Stimulated activated CD8-positive, alpha-beta memory T cell treated with anti-CD3 and anti-CD28 coated beads, Interleukin-4, amount 100 ng/mL, for 4 hours (primary cell): ENCODE measurements around the gene REEP6.
A peak's percentile ranks its signal among the peaks of the same experiment; 100 is the strongest.
"Not testable (repeated sequence)": the region's sequence is repeated elsewhere in the genome, so short reads cannot be mapped to it uniquely, and the experiment has no call there.

Source experiments
- DNase-seq, 2 donors: peaks; one replicate each; pipeline ENCODE4 v3.0.0-alpha.2; 2020; ENCODE audit warnings: low read depth in 2 of 2, low spot score in 1 of 2

REEP6 gene

GRCh38 chr19:1505991-1506881 is 15.3 kb downstream of the REEP6 start:
- no peak for DNase-seq

GRCh38 chr19:1507192-1507660 is 16.2 kb downstream of the REEP6 start:
- no peak for DNase-seq

GRCh38 chr19:1507763-1508506 is 17.0 kb downstream of the REEP6 start:
- DNase-seq, result peak; percentile 81 to 82

- no peak for DNase-seq
Measured at GRCh38 chr19:1508507-1508856, 17.5 kb downstream of the REEP6 start.

GRCh38 chr19:1509602-1510441 is 18.8 kb downstream of the REEP6 start:
- no peak for DNase-seq

- no peak for DNase-seq
Measured at GRCh38 chr19:1510442-1510806, 19.4 kb downstream of the REEP6 start.

- DNase-seq, result no peak
Measured at GRCh38 chr19:1510807-1511206, 19.8 kb downstream of the REEP6 start.

- DNase-seq, result no peak
Measured at GRCh38 chr19:1511318-1512317, 20.6 kb downstream of the REEP6 start.

GRCh38 chr19:1512671-1513498 is 21.9 kb downstream of the REEP6 start, which contains the start of gene ADAMTSL5:
Gene ADAMTSL5, minus strand, starts transcription at chr19:1513019. Its CDS starts 2,076 bp downstream, at chr19:1510943.
- peak in 1 of 2 donors; percentile 36 for DNase-seq

- peak; percentile 11 to 24 for DNase-seq
Measured at GRCh38 chr19:1513499-1514294, 22.7 kb downstream of the REEP6 start.

GRCh38 chr19:1514295-1514661 is 23.3 kb downstream of the REEP6 start:
- DNase-seq, result no peak

GRCh38 chr19:1514986-1515721 is 24.2 kb downstream of the REEP6 start:
- DNase-seq, result no peak

- no peak for DNase-seq
Measured at GRCh38 chr19:1516395-1516753, 25.4 kb downstream of the REEP6 start.

- no peak for DNase-seq
Measured at GRCh38 chr19:1518471-1518870, 27.5 kb downstream of the REEP6 start.

- DNase-seq, result not testable (repeated sequence)
Measured at GRCh38 chr19:1519802-1520201, 28.8 kb downstream of the REEP6 start.

GRCh38 chr19:1520203-1520780 is 29.3 kb downstream of the REEP6 start:
- DNase-seq, result no peak

- DNase-seq, result no peak
Measured at GRCh38 chr19:1521636-1522035, 30.7 kb downstream of the REEP6 start.
